Measurements from ENCODE around the gene SAP130. TPM values are rescaled to one million over a fixed set of nuclear protein-coding genes. Genes with fewer than 3 reads are reported as not detected.

SAP130 gene
- polyA plus RNA-seq, 3 donors, result 5.5 to 6.7 (median 6.2) TPM

GRCh38 chr2:127969446-127969845, 58.4 kb downstream of the SAP130 start:
- WGBS, 3 donors, result 77 to 97% (median 96%) methylated on average over 4 of the region's 4 CpGs

GRCh38 chr2:127968610-127969339, 59.1 kb downstream of the SAP130 start:
- WGBS, 3 donors, result 90 to 95% (median 94%) methylated on average over 11 of the region's 11 CpGs
- no peak overlapping the region for H3K27ac ChIP-seq (ENCODE audit: low read depth, low read length)

More at GRCh38 chr2:127969446-127969845, 58.4 kb downstream of the SAP130 start:
- H3K27ac ChIP-seq (ENCODE audit: low read depth, low read length), result no peak overlapping the region

GRCh38 chr2:127961729-127962128, 66.1 kb downstream of the SAP130 start:
- no peak overlapping the region for H3K27ac ChIP-seq (ENCODE audit: low read depth, low read length)
- WGBS, 3 donors, result 88 to 92% (median 92%) methylated on average over 5 of the region's 5 CpGs

- H3K27ac ChIP-seq (ENCODE audit: low read depth, low read length), result no peak overlapping the region
- 98 to 100% (median 99%) methylated on average over 6 of the region's 6 CpGs for WGBS, 3 donors
Measured at GRCh38 chr2:127957240-127957639, 70.6 kb downstream of the SAP130 start.

- WGBS, 3 donors, result 89 to 91% (median 90%) methylated on average over 8 of the region's 8 CpGs
- no peak overlapping the region for H3K27ac ChIP-seq (ENCODE audit: low read depth, low read length)
Measured at GRCh38 chr2:127954857-127955256, 73.0 kb downstream of the SAP130 start.

- 50 to 92% (median 89%) methylated on average over 2 of the region's 2 CpGs for WGBS, 3 donors
- H3K27ac ChIP-seq (ENCODE audit: low read depth, low read length), result no peak overlapping the region
Measured at GRCh38 chr2:127953849-127954248, 74.0 kb downstream of the SAP130 start.

- 42 to 70% (median 67%) methylated on average over 6 of the region's 6 CpGs for WGBS, 3 donors
- H3K27ac ChIP-seq (ENCODE audit: low read depth, low read length), result no peak overlapping the region
Measured at GRCh38 chr2:127953128-127953718, 74.6 kb downstream of the SAP130 start.

GRCh38 chr2:127951026-127951425, 76.8 kb downstream of the SAP130 start:
- H3K27ac ChIP-seq (ENCODE audit: low read depth, low read length), result no peak overlapping the region
- WGBS, 3 donors, result 86 to 92% (median 90%) methylated on average over 4 of the region's 4 CpGs

- H3K27ac ChIP-seq (ENCODE audit: low read depth, low read length), result no peak overlapping the region
- WGBS, 3 donors, result 87 to 94% (median 89%) methylated on average over 2 of the region's 2 CpGs
Measured at GRCh38 chr2:127950264-127950663, 77.6 kb downstream of the SAP130 start.

- WGBS, 3 donors, result 87 to 97% (median 93%) methylated on average over 2 of the region's 2 CpGs
- H3K27ac ChIP-seq (ENCODE audit: low read depth, low read length), result no peak overlapping the region
Measured at GRCh38 chr2:127945281-127945680, 82.6 kb downstream of the SAP130 start.

- WGBS, 3 donors, result 93 to 97% (median 95%) methylated on average over 2 of the region's 2 CpGs
- no peak overlapping the region for H3K27ac ChIP-seq (ENCODE audit: low read depth, low read length)
Measured at GRCh38 chr2:127943186-127943585, 84.7 kb downstream of the SAP130 start.

- 93 to 95% (median 95%) methylated on average over 6 of the region's 6 CpGs for WGBS, 3 donors
Measured at GRCh38 chr2:127942002-127942401, 85.9 kb downstream of the SAP130 start.

GRCh38 chr2:127941461-127941860, 86.4 kb downstream of the SAP130 start:
- 93 to 95% (median 94%) methylated on average over 9 of the region's 9 CpGs for WGBS, 3 donors

More at GRCh38 chr2:127942002-127942401, 85.9 kb downstream of the SAP130 start:
- H3K27ac ChIP-seq (ENCODE audit: low read depth, low read length), result no peak overlapping the region

GRCh38 chr2:127940641-127941040, 87.2 kb downstream of the SAP130 start:
- no peak overlapping the region for H3K27ac ChIP-seq (ENCODE audit: low read depth, low read length)
- WGBS, 3 donors, result 84 to 87% (median 84%) methylated on average over 12 of the region's 12 CpGs

More at GRCh38 chr2:127941461-127941860, 86.4 kb downstream of the SAP130 start:
- no peak overlapping the region for H3K27ac ChIP-seq (ENCODE audit: low read depth, low read length)

- 87 to 90% (median 88%) methylated on average over 6 of the region's 6 CpGs for WGBS, 3 donors
Measured at GRCh38 chr2:127935337-127935736, 92.5 kb downstream of the SAP130 start.

GRCh38 chr2:127932199-127932876, 95.5 kb downstream of the SAP130 start:
- 62 to 79% (median 64%) methylated on average over 7 of the region's 7 CpGs for WGBS, 3 donors

More at GRCh38 chr2:127935337-127935736, 92.5 kb downstream of the SAP130 start:
- H3K27ac ChIP-seq (ENCODE audit: low read depth, low read length), result no peak overlapping the region

GRCh38 chr2:127929449-127929848, 98.4 kb downstream of the SAP130 start:
- H3K27ac ChIP-seq (ENCODE audit: low read depth, low read length), result no peak overlapping the region
- 83 to 87% (median 85%) methylated on average over 1 of the region's 1 CpG for WGBS, 3 donors

More at GRCh38 chr2:127932199-127932876, 95.5 kb downstream of the SAP130 start:
- H3K27ac ChIP-seq (ENCODE audit: low read depth, low read length), result no peak overlapping the region

- H3K27ac ChIP-seq (ENCODE audit: low read depth, low read length), result no peak overlapping the region
- WGBS, 3 donors, result 89 to 95% (median 93%) methylated on average over 3 of the region's 3 CpGs
Measured at GRCh38 chr2:127927384-127927783, 100.5 kb downstream of the SAP130 start.

- WGBS, 3 donors, result 95 to 100% (median 96%) methylated on average over 4 of the region's 4 CpGs
- no peak overlapping the region for H3K27ac ChIP-seq (ENCODE audit: low read depth, low read length)
Measured at GRCh38 chr2:127917916-127918315, 109.9 kb downstream of the SAP130 start.

All from adipose tissue (tissue), 3 donors.